HG02884 (cell line): ENCODE measurements around the gene TOMM40L.
"Not testable (repeated sequence)": the region's sequence is repeated elsewhere in the genome, so short reads cannot be mapped to it uniquely, and the experiment has no call there.

ENCODE experiments used
- ATAC-seq: cut with Tn5 transposase; IDR thresholded peaks from one replicate; pipeline ENCODE4 v1.9.1; 2021; ENCODE audit warnings: mild to moderate bottlenecking, moderate library complexity; ENCODE audit not compliant: unreplicated experiment

The TOMM40L gene

GRCh38 chr1:161219078-161219892, 6.6 kb upstream of the TOMM40L start:
- no peak for ATAC-seq

GRCh38 chr1:161220002-161220401, 5.9 kb upstream of the TOMM40L start:
- no peak for ATAC-seq

GRCh38 chr1:161222175-161223019, 3.5 kb upstream of the TOMM40L start:
- no peak for ATAC-seq

- ATAC-seq, result no peak
Measured at GRCh38 chr1:161223805-161224694, 1.8 kb upstream of the TOMM40L start.

- not testable (repeated sequence) for ATAC-seq
Measured at GRCh38 chr1:161224695-161225087, 1.2 kb upstream of the TOMM40L start.

- no peak for ATAC-seq
Measured at GRCh38 chr1:161225178-161225533, 704 bp upstream of the TOMM40L start.

GRCh38 chr1:161226320-161226711, 456 bp downstream of the TOMM40L start:
- ATAC-seq, result no peak

GRCh38 chr1:161226759-161227158, 899 bp downstream of the TOMM40L start:
- no peak for ATAC-seq

- ATAC-seq, result peak; percentile 39
Measured at GRCh38 chr1:161227196-161227871, 1.5 kb downstream of the TOMM40L start.

GRCh38 chr1:161228032-161228431, 2.2 kb downstream of the TOMM40L start:
- ATAC-seq, result no peak

GRCh38 chr1:161229896-161230295, 4.0 kb downstream of the TOMM40L start:
- no peak for ATAC-seq

- ATAC-seq, result no peak
Measured at GRCh38 chr1:161230762-161231161, 4.9 kb downstream of the TOMM40L start.

GRCh38 chr1:161233102-161233501, 7.2 kb downstream of the TOMM40L start:
- ATAC-seq, result no peak

- no peak for ATAC-seq
Measured at GRCh38 chr1:161235957-161236775, 10.3 kb downstream of the TOMM40L start.

- no peak for ATAC-seq
Measured at GRCh38 chr1:161238039-161238473, 12.2 kb downstream of the TOMM40L start, which contains the start of gene NR1I3. NR1I3 (minus strand) TSS chr1:161238203; CDS start chr1:161236565, 1,638 bp downstream.

- ATAC-seq, result no peak
Measured at GRCh38 chr1:161241682-161242081, 15.8 kb downstream of the TOMM40L start.

- ATAC-seq, result no peak
Measured at GRCh38 chr1:161242313-161242712, 16.5 kb downstream of the TOMM40L start.

- no peak for ATAC-seq
Measured at GRCh38 chr1:161244888-161245287, 19.0 kb downstream of the TOMM40L start.

- ATAC-seq, result not testable (repeated sequence)
Measured at GRCh38 chr1:161250100-161250499, 24.2 kb downstream of the TOMM40L start.
